Measurements from ENCODE around the gene FAM83G.
A peak's percentile ranks its signal among the peaks of the same experiment; 100 is the strongest.
"Not testable (repeated sequence)": the region's sequence is repeated elsewhere in the genome, so short reads cannot be mapped to it uniquely, and the experiment has no call there.

FAM83G gene, protein sequence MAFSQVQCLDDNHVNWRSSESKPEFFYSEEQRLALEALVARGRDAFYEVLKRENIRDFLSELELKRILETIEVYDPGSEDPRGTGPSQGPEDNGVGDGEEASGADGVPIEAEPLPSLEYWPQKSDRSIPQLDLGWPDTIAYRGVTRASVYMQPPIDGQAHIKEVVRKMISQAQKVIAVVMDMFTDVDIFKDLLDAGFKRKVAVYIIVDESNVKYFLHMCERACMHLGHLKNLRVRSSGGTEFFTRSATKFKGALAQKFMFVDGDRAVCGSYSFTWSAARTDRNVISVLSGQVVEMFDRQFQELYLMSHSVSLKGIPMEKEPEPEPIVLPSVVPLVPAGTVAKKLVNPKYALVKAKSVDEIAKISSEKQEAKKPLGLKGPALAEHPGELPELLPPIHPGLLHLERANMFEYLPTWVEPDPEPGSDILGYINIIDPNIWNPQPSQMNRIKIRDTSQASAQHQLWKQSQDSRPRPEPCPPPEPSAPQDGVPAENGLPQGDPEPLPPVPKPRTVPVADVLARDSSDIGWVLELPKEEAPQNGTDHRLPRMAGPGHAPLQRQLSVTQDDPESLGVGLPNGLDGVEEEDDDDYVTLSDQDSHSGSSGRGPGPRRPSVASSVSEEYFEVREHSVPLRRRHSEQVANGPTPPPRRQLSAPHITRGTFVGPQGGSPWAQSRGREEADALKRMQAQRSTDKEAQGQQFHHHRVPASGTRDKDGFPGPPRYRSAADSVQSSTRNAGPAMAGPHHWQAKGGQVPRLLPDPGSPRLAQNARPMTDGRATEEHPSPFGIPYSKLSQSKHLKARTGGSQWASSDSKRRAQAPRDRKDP
- 27.6 reads per million, percentile 54 among the genes with 10 or more reads in this experiment for total RNA-seq

DNA sequence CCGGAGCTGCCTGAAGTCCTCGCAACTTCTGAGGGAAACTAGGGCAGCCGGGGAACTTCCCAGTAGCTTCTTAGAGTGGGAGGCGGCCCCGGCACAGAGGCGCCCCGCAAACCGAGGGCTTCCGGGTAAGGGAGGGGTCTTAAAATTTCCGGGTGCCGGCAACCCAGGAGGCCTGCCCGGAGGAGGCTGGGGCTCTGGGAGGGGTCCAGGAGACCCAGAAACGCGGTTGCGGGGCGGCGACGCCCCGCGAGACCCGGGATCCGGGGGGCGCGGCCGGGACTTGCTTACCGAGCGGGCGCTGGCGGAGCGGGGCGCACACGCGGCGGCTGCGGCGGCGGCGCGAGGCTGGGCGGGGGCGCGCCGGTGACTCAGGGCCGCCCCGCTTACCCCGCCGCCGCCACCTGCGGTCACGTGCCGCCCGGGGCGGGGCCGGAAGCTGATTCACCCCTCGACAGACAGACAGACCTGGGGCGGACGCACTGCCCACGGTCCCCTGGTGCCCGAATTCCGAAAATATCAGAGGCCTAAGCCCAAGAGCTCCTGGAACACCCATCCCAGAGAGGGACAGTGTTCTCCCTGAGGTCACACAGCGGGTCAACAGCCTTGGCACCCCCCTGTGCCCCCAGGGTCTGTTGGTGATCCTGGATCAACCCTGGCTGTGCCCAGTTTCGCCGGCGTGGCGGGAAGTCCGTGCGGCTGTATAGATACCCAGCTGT, at the start of gene FAM83G:
Gene FAM83G, minus strand, starts transcription at position 344 of the 716 bp plus-strand sequence. CDS start 723 bp downstream, outside the sequence.
- peak; percentile 82 for DNase-seq

GRCh38 chr17:19048826-19049225, 44.3 kb upstream of the FAM83G start:
- DNase-seq = not testable (repeated sequence)

- not testable (repeated sequence) for DNase-seq
These were observed 42.9 kb upstream of the FAM83G start for GRCh38 chr17:19047510-19047909.

- not testable (repeated sequence) for DNase-seq
These were observed 42.3 kb upstream of the FAM83G start, which contains the start of gene GRAP for GRCh38 chr17:19046782-19047375. GRAP (minus strand) TSS chr17:19046957; CDS start chr17:19046926, 31 bp downstream.

DNA sequence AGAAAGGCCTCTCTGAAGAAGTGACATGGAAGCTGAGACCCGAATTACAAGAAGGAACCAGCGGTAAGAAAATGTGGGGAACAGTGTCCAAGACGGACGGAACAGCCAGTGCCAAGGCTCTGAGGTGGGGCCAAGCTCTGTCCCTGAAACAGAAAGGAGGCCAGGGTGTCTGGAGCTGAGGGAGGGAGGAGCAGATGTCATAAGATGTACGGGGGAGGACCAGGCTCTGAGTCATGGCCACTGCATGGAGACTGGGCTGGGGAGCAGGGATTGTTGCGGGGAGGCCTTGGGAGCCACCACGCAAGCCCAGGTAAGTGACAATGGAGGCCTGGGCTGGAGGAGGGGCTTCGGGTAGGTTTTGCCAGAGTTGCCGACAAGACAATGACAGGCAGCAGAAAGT, 40.1 kb upstream of the FAM83G start:
- not testable (repeated sequence) for DNase-seq

DNA sequence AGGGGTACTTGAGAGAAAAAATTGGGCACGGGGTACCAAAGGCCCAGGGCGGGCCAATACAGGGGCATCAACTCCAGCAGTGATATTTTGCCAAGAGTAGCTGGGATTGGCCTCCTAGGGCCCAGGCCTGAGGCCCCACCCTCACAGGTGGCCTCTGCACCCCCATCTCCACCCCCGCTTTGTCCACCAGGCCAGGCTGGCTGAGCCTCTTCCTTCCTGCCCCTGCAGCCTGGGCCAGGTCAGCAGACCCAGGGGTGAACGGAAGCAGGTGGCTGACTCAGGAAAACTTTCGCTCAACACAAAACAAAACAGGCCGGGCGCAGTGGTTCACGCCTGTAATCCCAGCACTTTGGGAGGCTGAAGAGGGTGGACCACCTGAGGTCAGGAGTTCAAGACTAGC, 38.5 kb upstream of the FAM83G start:
- not testable (repeated sequence) for DNase-seq

DNA sequence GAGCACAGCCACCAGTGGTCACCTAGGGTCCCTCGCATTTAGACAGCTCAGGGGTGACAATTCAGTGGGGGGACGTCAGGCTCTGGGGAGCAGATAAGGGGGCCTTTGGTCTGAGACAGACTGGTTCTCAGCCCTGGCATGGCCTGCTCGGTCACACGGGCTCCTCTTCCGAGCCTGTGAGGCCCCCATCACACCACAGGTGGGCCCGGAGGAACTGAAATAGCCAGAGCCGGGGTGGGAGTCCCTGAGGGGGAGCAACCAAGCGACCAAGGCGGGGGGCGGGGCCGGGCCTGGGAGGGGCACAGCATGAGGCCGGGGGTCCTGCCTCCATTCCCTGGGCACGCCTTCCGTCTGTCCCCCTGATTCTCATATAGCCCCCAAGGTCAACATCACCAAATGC, 37.8 kb upstream of the FAM83G start:
- DNase-seq = not testable (repeated sequence)

- DNase-seq = not testable (repeated sequence)
These were observed 37.3 kb upstream of the FAM83G start for GRCh38 chr17:19041871-19042270.

DNA sequence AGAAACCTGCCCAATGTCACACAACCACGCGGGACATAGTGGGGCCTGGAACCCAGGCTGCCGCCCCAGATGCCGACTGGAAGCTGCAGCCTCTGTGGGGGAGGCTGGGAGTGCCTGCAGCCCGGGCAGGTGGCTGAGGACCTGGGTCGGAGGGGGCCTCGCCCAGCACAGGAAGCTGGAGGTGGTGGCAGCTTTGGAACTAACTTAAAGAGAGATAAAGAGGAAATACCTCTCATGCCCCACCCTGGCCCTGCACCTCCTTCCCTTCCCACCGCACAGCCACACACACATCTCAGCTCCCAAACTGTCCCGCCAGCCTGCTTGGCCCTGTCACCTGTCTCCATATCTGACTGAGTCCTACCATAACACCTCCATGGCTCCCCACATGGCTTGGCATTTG, 35.8 kb upstream of the FAM83G start:
- DNase-seq = not testable (repeated sequence)

DNA sequence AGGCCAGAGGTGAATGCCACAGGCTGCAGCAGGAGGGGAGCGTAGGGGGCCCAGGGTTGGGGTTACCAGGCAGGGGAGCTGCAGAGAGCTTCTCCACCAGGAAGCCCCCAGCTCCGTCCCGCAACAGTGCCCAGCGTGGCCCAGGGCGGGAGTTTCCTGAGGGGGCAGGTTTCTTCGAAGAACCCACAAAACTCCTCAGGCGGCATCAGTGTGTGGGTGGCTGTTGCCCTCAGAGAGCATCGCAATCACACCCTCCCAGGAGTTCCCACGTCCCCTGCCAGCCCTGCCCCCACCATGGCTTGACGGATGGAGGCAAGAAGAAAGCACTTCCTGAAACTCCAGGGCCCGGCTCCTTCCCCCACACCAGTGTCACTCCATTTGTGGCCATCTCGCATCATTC, 34.2 kb upstream of the FAM83G start:
- not testable (repeated sequence) for DNase-seq

GRCh38 chr17:19038007-19038406, 33.4 kb upstream of the FAM83G start:
- DNase-seq = not testable (repeated sequence)

DNA sequence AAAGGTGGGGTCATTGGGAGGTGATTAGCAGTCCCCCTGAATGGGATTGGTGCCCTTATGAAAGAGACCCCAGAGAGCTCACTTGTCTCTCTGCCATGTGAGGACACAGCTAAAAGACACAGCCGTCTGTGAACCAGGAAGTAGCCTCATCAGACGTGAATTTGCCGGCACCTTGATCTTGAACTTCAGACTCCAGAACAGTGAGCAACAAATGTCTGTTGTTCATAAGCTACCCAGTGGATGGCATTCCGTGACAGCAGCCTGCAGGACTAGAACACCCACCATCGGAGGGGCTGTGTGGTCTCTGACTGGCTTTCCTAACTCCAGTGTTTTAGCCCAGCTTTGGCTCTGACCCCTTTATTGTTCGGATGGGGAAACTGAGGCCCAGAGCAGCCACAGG, 33.0 kb upstream of the FAM83G start:
- not testable (repeated sequence) for DNase-seq

GRCh38 chr17:19036186-19036585, 31.6 kb upstream of the FAM83G start:
- not testable (repeated sequence) for DNase-seq

GRCh38 chr17:19032377-19032988, 27.9 kb upstream of the FAM83G start:
- not testable (repeated sequence) for DNase-seq

- peak; percentile 20 for DNase-seq
These were observed 27.2 kb upstream of the FAM83G start for GRCh38 chr17:19031729-19032128.

GRCh38 chr17:19030771-19031449, 26.3 kb upstream of the FAM83G start:
- DNase-seq = not testable (repeated sequence)

DNA sequence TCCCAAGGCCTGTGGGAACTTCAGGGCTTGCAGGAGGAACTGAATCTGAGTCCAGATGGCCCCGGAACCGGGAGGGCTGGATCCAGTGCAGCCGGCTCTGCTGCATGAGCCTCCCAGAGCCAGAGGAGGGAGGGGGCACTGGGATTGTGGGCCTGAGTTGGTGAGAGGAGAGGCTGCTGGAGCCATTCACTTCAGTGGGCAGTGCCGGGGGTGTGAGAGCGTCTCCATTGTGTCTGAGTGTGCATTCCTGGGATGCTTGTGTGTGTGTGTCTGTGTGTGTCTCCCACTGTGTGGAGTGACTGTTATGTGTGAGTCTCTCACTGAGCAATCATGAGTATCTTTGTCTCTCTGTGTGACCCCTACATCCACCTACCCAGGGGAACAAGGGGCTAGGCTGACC, 25.2 kb upstream of the FAM83G start:
- not testable (repeated sequence) for DNase-seq

GRCh38 chr17:19028671-19029070, 24.1 kb upstream of the FAM83G start:
- DNase-seq = not testable (repeated sequence)

- DNase-seq = no peak
These were observed 19.8 kb upstream of the FAM83G start for GRCh38 chr17:19024101-19025078.

Measured in effector CD4-positive, alpha-beta T cell (primary cell).